K562 (cell line): ENCODE measurements around the gene ZNF441. TPM values are rescaled to one million over a fixed set of nuclear protein-coding genes. Genes with fewer than 3 reads are reported as not detected.

Source experiments
- ATAC-seq: fragments of 200-7000 bp; cut with Tn5 transposase; 3 replicates; pipeline ENCODE4 v1.9.1; 2020; ENCODE audit warnings: moderate library complexity
- BruUV-seq: library from RNA; stranded (reverse); fragments of 400-500 nt; replicated peaks from 2 replicates; lab custom pipeline; 2021; lab: Mats Ljungman, UMichigan
- CTCF ChIA-PET: fragments of 300-600 bp; formaldehyde crosslinking; extraction: SDS; loops from one replicate; lab custom pipeline; 2021; ENCODE audit warnings: low intra/inter-chr PET ratio; lab: Yijun Ruan, JAX
- POLR2A ChIA-PET: fragments of 300-600, 350-650 bp; sonication (Branson Sonifier 250); formaldehyde crosslinking; extraction: SDS; loops from one replicate; lab custom pipeline; 2021; ENCODE audit warnings: antibody characterized with exemption, inconsistent platforms; lab: Yijun Ruan, JAX
- DNase-seq, 4 experiments: peaks; one replicate each; pipeline versions ENCODE4 v3.0.0 to v3.0.0-alpha.2; 2011 to 2018; ENCODE audit warnings: low spot score in 3 of 4, mixed read lengths in 3 of 4; ENCODE audit errors: extremely low read depth in 1 of 4
- FAIRE-seq: peaks from 2 replicates; lab custom pipeline; 2011; peaks lifted over from hg19 to GRCh38; lab: Jason Lieb, UNC
- H2AFZ ChIP-seq: 2 replicates; pipeline ENCODE4 v1.6.0; 2011; ENCODE audit warnings: low read depth, low read length, control low read depth, inconsistent platforms
- H3K27ac ChIP-seq: fragments of 200-600 bp; 3 replicates; pipeline ENCODE4 v1.8.0; 2011; ENCODE audit warnings: low read depth, mild to moderate bottlenecking, control low read depth, inconsistent platforms, low read length, moderate library complexity, mixed read lengths; ENCODE audit errors: extremely low read depth
- H3K27me3 ChIP-seq, 2 experiments: fragments of 300-600 bp in 1 of 2; 2 replicates in 1 of 2; 3 replicates in 1 of 2; pipeline versions ENCODE4 v1.6.0 to v1.8.0; 2011; ENCODE audit warnings: inconsistent platforms in 2 of 2, low read length in 2 of 2, mild to moderate bottlenecking in 1 of 2, mixed read lengths in 1 of 2, moderate library complexity in 1 of 2; ENCODE audit not compliant: control insufficient read depth in 2 of 2, insufficient read depth in 2 of 2
- H3K36me3 ChIP-seq: fragments of 300-600 bp; 3 replicates; pipeline ENCODE4 v1.8.0; 2011; ENCODE audit warnings: mild to moderate bottlenecking, low read length, inconsistent platforms; ENCODE audit not compliant: control insufficient read depth, insufficient read depth
- H3K4me1 ChIP-seq, 2 experiments: fragments of 200-600 bp in 1 of 2; replicated peaks in 1 of 2; 2 replicates in 1 of 2; 3 replicates in 1 of 2; pipeline versions ENCODE4 v1.5.1 to v1.8.0; 2011; ENCODE audit warnings: inconsistent platforms in 2 of 2, low read length in 2 of 2, mild to moderate bottlenecking in 1 of 2, mixed read lengths in 1 of 2, moderate library complexity in 1 of 2; ENCODE audit not compliant: control insufficient read depth in 2 of 2, insufficient read depth in 2 of 2
- H3K4me2 ChIP-seq: 2 replicates; pipeline ENCODE4 v1.6.1; 2011; ENCODE audit warnings: low read length, control low read depth, inconsistent platforms, mixed read lengths; ENCODE audit not compliant: insufficient read depth
- H3K4me3 ChIP-seq: fragments of 200-600 bp; sonication (generic), shearing (Covaris generic); 2 replicates; pipeline ENCODE4 v1.5.1; 2016; ENCODE audit warnings: control low read depth, inconsistent platforms
- H3K79me2 ChIP-seq: fragments of 200-600 bp; 3 replicates; pipeline ENCODE4 v1.8.0; 2011; ENCODE audit warnings: low read length, inconsistent platforms; ENCODE audit not compliant: control insufficient read depth, insufficient read depth
- H3K9ac ChIP-seq, 2 experiments: 2 replicates each; pipeline versions ENCODE4 v1.6.0 to v1.6.1; 2011; ENCODE audit warnings: low read depth in 2 of 2, low read length in 2 of 2, control low read depth in 1 of 2, inconsistent platforms in 1 of 2, mild to moderate bottlenecking in 1 of 2, mixed read lengths in 1 of 2; ENCODE audit not compliant: insufficient read depth in 1 of 2
- H3K9me1 ChIP-seq: one replicate; pipeline ENCODE4 v1.6.0; 2011; ENCODE audit warnings: inconsistent platforms, mild to moderate bottlenecking, low read length, moderate library complexity; ENCODE audit not compliant: control insufficient read depth, insufficient read depth
- H3K9me3 ChIP-seq: replicated peaks from 2 replicates; pipeline ENCODE4 v1.5.1; 2011; ENCODE audit warnings: low read depth, low read length, inconsistent platforms; ENCODE audit not compliant: control insufficient read depth, insufficient read depth
- H4K20me1 ChIP-seq: replicated peaks from 2 replicates; pipeline ENCODE4 v1.6.1; 2011; ENCODE audit warnings: low read length, inconsistent platforms, mixed read lengths; ENCODE audit not compliant: control insufficient read depth, insufficient read depth
- CBX1 ChIP-seq: sonication (generic); IDR thresholded peaks from 2 replicates; pipeline ENCODE4 v1.6.1; 2016; ENCODE audit warnings: antibody characterized with exemption, low read depth, mild to moderate bottlenecking
- CBX3 ChIP-seq, 2 experiments: IDR thresholded peaks; 1 replicate in 1 of 2; 2 replicates in 1 of 2; pipeline ENCODE4 v1.6.1; 2012; ENCODE audit warnings: inconsistent platforms in 2 of 2, low read length in 2 of 2, borderline replicate concordance in 1 of 2, control low read depth in 1 of 2
- GTF2E2 ChIP-seq: fragments of 200-800 bp; sonication (Bioruptor generic); IDR thresholded peaks from 2 replicates; pipeline ENCODE4 v1.6.1; 2016; ENCODE audit warnings: missing genetic modification characterization, missing compliant biosample characterization
- HCFC1 ChIP-seq: IDR thresholded peaks from 2 replicates; pipeline ENCODE4 v1.6.1; 2012; ENCODE audit warnings: low read depth, low read length, improper control_type of control experiment
- PHF21A ChIP-seq: fragments of 450-650 bp; IDR thresholded peaks from 2 replicates; pipeline ENCODE4 v1.6.1; 2017; ENCODE audit warnings: low read depth, borderline replicate concordance
- RBM25 ChIP-seq: fragments of 200-400 bp; formaldehyde crosslinking; IDR thresholded peaks from 2 replicates; pipeline ENCODE4 v1.6.1; 2018; ENCODE audit warnings: low read length, low read depth, moderate library complexity; ENCODE audit not compliant: severe bottlenecking
- TRIM28 ChIP-seq: fragments of 450-650 bp; IDR thresholded peaks from 2 replicates; pipeline ENCODE4 v1.6.1; 2017
- ZNF23 ChIP-seq: fragments of 250-450 bp; sonication (Bioruptor Pico); IDR thresholded peaks from 2 replicates; pipeline ENCODE4 v1.4.0; 2020; ENCODE audit warnings: mild to moderate bottlenecking
- ZNF668 ChIP-seq: fragments of 250-450 bp; sonication (Bioruptor Pico); IDR thresholded peaks from 2 replicates; pipeline ENCODE4 v1.8.0; 2022; ENCODE audit warnings: mild to moderate bottlenecking, inconsistent platforms
- ZNF75A ChIP-seq: fragments of 450-650 bp; formaldehyde crosslinking; IDR thresholded peaks from 2 replicates; pipeline ENCODE4 v1.4.0; 2020; ENCODE audit warnings: mild to moderate bottlenecking
- WGBS: fragments of 100-300 bp; shearing (Covaris generic); methylation state at CpG from one replicate; pipeline ENCODE4 v1.1.6; 2016; ENCODE audit warnings: low coverage, mixed read lengths; ENCODE audit not compliant: insufficient coverage; ENCODE audit errors: missing lambda C conversion rate; 5-methylcytosine and 5-hydroxymethylcytosine counted together
- in situ Hi-C: fragments of 300-500 bp; cut with MboI; formaldehyde crosslinking; loops from 4 replicates; pipeline ENCODE4 v1.15.0; 2018; ENCODE audit warnings: inconsistent platforms, mixed read lengths
- intact Hi-C: fragments of 100-400 bp; cut with micrococcal nuclease; formaldehyde crosslinking; loops from 2 replicates; pipeline ENCODE4 v1.14.2; 2022
- polyA plus RNA-seq, 8 experiments: library from polyadenylated mRNA; depleted of rRNA in 4 of 8; stranded (reverse) in 5 of 8; unstranded in 3 of 8; fragments of >200 nt; fragmentation: Nextera tagmentation in 2 of 8; fragmentation: Illumina TruSeq in 1 of 8; extraction: Ambion mirVana in 2 of 8; extraction: Trizol in 1 of 8; gene quantifications; 2 replicates each; pipeline versions ENCODE4 v1.2.1 to v1.2.3, GENCODE V29; 2011 to 2014; ENCODE audit warnings: inconsistent platforms in 1 of 8, missing spikeins in 1 of 8
- total RNA-seq, 7 experiments: library from RNA; depleted of rRNA in 6 of 7; stranded (reverse); fragments of >200 nt in 6 of 7; fragmentation: Illumina TruSeq in 2 of 7; extraction: Trizol in 2 of 7; gene quantifications; 2 replicates each; pipeline versions ENCODE4 v1.2.1 to v1.2.3, GENCODE V29; 2011 to 2021; ENCODE audit warnings: low replicate concordance in 1 of 7
- TF ChIP-seq, protein P1 (sequence below), 2 experiments: fragments of 450-650 bp in 1 of 2; sonication (generic) in 1 of 2; formaldehyde crosslinking; conservative IDR thresholded peaks; 2 replicates each; pipeline versions ENCODE4 v1.4.0 to v1.8.1; 2020 to 2022; ENCODE audit warnings: mild to moderate bottlenecking in 1 of 2, missing genetic modification reagents in 1 of 2
- TF ChIP-seq, protein P2 (sequence below): fragments of 450-650 bp; IDR thresholded peaks from 2 replicates; pipeline ENCODE4 v1.6.1; 2016; ENCODE audit warnings: borderline replicate concordance

The ZNF441 gene
- total and polyA plus RNA-seq, 9 of the 15 experiments (the other 6 are each of a cell fraction or from before 2014, with no cell fraction given): 1.9 to 14.0 (median 7.8) TPM

DNA sequence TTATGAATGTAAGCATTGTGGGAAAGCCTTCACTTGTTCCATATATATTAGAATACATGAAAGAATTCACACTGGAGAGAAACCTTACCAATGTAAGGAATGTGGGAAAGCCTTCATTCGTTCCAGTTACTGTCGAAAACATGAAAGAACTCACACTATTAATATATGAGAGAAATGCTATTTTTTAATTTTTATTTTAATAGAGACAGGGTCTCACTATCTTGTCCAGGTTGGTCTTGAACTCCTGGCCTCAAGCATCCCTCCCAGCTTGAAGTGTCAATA lies 40.2 kb downstream of the ZNF441 start:
- H3K79me2 ChIP-seq: no peaks in the 10 kb centered on the region
- H3K4me3 ChIP-seq: no peak overlapping the region
- in situ Hi-C loops (no loop called here), intact Hi-C loops (no loop called here)
- H3K27me3 ChIP-seq: no peaks in the 10 kb centered on the region; a peak in 1 of 5 replicates
- H4K20me1 ChIP-seq: no peaks in the 10 kb centered on the region
- no peak overlapping the region for H3K4me2 ChIP-seq
- H3K4me1 ChIP-seq: no peaks in the 10 kb centered on the region
- H2AFZ ChIP-seq: no peak overlapping the region
- no peak overlapping the region for H3K27ac ChIP-seq
- H3K9ac ChIP-seq: no peak overlapping the region
- peaks cover 14% of the 10 kb centered on the region for H3K9me3 ChIP-seq
- TF ChIP-seq ZNF23 (CRISPR knock-in tag): no peak
- no peak for TF ChIP-seq HCFC1
- TF ChIP-seq RBM25: peak; percentile 0
- TF ChIP-seq, protein P1, sequence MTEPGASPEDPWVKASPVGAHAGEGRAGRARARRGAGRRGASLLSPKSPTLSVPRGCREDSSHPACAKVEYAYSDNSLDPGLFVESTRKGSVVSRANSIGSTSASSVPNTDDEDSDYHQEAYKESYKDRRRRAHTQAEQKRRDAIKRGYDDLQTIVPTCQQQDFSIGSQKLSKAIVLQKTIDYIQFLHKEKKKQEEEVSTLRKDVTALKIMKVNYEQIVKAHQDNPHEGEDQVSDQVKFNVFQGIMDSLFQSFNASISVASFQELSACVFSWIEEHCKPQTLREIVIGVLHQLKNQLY (CRISPR knock-in tag; conservative IDR thresholded peaks at IDR 0.05): no peak
- TF ChIP-seq CBX1: 0 out of 2 replicates have a peak, but pooled peaks have one; percentile 13
- TF ChIP-seq TRIM28: 0 out of 2 replicates have a peak, but pooled peaks have one; percentile 3
- peak; percentile 52; the same call in 1 of the 2 replicates for TF ChIP-seq ZNF75A
- TF ChIP-seq GTF2E2 (tag): no peak
- TF ChIP-seq, protein P2, sequence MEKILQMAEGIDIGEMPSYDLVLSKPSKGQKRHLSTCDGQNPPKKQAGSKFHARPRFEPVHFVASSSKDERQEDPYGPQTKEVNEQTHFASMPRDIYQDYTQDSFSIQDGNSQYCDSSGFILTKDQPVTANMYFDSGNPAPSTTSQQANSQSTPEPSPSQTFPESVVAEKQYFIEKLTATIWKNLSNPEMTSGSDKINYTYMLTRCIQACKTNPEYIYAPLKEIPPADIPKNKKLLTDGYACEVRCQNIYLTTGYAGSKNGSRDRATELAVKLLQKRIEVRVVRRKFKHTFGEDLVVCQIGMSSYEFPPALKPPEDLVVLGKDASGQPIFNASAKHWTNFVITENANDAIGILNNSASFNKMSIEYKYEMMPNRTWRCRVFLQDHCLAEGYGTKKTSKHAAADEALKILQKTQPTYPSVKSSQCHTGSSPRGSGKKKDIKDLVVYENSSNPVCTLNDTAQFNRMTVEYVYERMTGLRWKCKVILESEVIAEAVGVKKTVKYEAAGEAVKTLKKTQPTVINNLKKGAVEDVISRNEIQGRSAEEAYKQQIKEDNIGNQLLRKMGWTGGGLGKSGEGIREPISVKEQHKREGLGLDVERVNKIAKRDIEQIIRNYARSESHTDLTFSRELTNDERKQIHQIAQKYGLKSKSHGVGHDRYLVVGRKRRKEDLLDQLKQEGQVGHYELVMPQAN: no peak
- no peak for TF ChIP-seq ZNF668 (CRISPR knock-in tag)
- TF ChIP-seq PHF21A: no peak
- no peak for TF ChIP-seq CBX3 (IDR thresholded peaks at IDR 0.05; ENCODE audit: borderline replicate concordance in 1 of 2, low read length in 2 of 2)
- CTCF ChIA-PET: no interaction called here
- DNase-seq (no peak), ATAC-seq (no peak), FAIRE-seq (no peak)
- 11% methylated on average over 2 of the region's 2 CpGs for whole genome bisulfite sequencing
- H3K36me3 ChIP-seq: no peaks in the 10 kb centered on the region
- BruUV-seq: no TSS peak
- H3K9me1 ChIP-seq: no peaks in the 10 kb centered on the region
- POLR2A ChIA-PET: interaction anchor here (0.7 kb wide), 1 partner anchor 39 kb away, joined by 3 read pairs; no protein-coding TSS in a partner anchor
